ENCODE data around the gene SERPINI2. TPM values are rescaled to one million over a fixed set of nuclear protein-coding genes. Genes with fewer than 3 reads are reported as not detected.
A peak's percentile ranks its signal among the peaks of the same experiment; 100 is the strongest.

The SERPINI2 gene
- total RNA-seq, 6 experiments from 2014 or later: not detected

GRCh38 chr3:167501941-167502340 lies 28.1 kb upstream of the SERPINI2 start:
- H3K27me3 Mint-ChIP-seq (ENCODE audit: insufficient read depth): peaks cover 2% of the 10 kb centered on the region
- no peak overlapping the region for H3K27ac Mint-ChIP-seq
- H3K36me3 Mint-ChIP-seq (ENCODE audit: low read depth): peaks cover 8% of the 10 kb centered on the region; the same call in 1 of the 2 replicates
- no peak overlapping the region for H3K4me3 Mint-ChIP-seq
- no peak for DNase-seq
- H3K4me1 Mint-ChIP-seq (ENCODE audit: low read depth): no peaks in the 10 kb centered on the region
- TF ChIP-seq, protein P1, sequence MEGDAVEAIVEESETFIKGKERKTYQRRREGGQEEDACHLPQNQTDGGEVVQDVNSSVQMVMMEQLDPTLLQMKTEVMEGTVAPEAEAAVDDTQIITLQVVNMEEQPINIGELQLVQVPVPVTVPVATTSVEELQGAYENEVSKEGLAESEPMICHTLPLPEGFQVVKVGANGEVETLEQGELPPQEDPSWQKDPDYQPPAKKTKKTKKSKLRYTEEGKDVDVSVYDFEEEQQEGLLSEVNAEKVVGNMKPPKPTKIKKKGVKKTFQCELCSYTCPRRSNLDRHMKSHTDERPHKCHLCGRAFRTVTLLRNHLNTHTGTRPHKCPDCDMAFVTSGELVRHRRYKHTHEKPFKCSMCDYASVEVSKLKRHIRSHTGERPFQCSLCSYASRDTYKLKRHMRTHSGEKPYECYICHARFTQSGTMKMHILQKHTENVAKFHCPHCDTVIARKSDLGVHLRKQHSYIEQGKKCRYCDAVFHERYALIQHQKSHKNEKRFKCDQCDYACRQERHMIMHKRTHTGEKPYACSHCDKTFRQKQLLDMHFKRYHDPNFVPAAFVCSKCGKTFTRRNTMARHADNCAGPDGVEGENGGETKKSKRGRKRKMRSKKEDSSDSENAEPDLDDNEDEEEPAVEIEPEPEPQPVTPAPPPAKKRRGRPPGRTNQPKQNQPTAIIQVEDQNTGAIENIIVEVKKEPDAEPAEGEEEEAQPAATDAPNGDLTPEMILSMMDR (IDR thresholded peaks at IDR 0.05): no peak
- peaks cover 41% of the 10 kb centered on the region for H3K9me3 Mint-ChIP-seq

GRCh38 chr3:167497903-167498302 lies 24.1 kb upstream of the SERPINI2 start:
- no peak overlapping the region for H3K4me3 Mint-ChIP-seq
- no peaks in the 10 kb centered on the region for H3K4me1 Mint-ChIP-seq (ENCODE audit: low read depth)
- TF ChIP-seq, protein P1 (IDR thresholded peaks at IDR 0.05): no peak
- H3K27ac Mint-ChIP-seq: no peak overlapping the region
- peaks cover 32% of the 10 kb centered on the region for H3K9me3 Mint-ChIP-seq
- peaks cover 8% of the 10 kb centered on the region; the same call in 1 of the 2 replicates for H3K36me3 Mint-ChIP-seq (ENCODE audit: low read depth)
- DNase-seq: no peak
- peaks cover 3% of the 10 kb centered on the region; the same call in 1 of the 2 replicates for H3K27me3 Mint-ChIP-seq (ENCODE audit: insufficient read depth)

DNA sequence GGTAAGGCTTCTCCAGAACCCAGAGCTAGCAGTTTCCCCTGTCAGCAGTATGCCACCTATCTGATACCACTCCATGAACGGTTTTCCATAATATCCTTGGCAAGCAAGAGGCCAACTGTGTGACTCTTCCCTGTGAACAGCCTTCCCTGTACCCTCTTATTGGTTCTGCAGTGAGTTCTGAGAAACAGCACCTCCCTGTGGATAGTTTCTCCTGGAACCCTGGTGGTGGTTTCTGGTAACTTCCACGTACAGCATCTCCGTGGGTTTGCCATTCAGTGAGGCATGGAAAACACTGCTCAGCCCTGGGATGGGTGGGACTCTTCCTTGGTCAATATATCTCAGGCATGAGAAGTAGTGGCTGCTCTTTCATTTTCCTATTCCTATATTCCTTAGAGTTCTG lies 19.4 kb upstream of the SERPINI2 start:
- no peak overlapping the region for H3K4me3 Mint-ChIP-seq
- DNase-seq: no peak
- no peaks in the 10 kb centered on the region for H3K4me1 Mint-ChIP-seq (ENCODE audit: low read depth)
- H3K9me3 Mint-ChIP-seq: peaks cover 38% of the 10 kb centered on the region
- H3K27ac Mint-ChIP-seq: no peak overlapping the region
- peaks cover 1% of the 10 kb centered on the region; the same call in 1 of the 2 replicates for H3K27me3 Mint-ChIP-seq (ENCODE audit: insufficient read depth)
- no peaks in the 10 kb centered on the region for H3K36me3 Mint-ChIP-seq (ENCODE audit: low read depth)
- TF ChIP-seq, protein P1 (IDR thresholded peaks at IDR 0.05): peak; percentile 29

GRCh38 chr3:167491621-167492020 lies 17.8 kb upstream of the SERPINI2 start:
- no peaks in the 10 kb centered on the region for H3K27me3 Mint-ChIP-seq (ENCODE audit: insufficient read depth)
- H3K4me1 Mint-ChIP-seq (ENCODE audit: low read depth): no peaks in the 10 kb centered on the region
- no peak overlapping the region for H3K4me3 Mint-ChIP-seq
- DNase-seq: no peak
- H3K27ac Mint-ChIP-seq: no peak overlapping the region
- no peaks in the 10 kb centered on the region for H3K36me3 Mint-ChIP-seq (ENCODE audit: low read depth)
- peaks cover 31% of the 10 kb centered on the region for H3K9me3 Mint-ChIP-seq
- TF ChIP-seq, protein P1 (IDR thresholded peaks at IDR 0.05): no peak

DNA sequence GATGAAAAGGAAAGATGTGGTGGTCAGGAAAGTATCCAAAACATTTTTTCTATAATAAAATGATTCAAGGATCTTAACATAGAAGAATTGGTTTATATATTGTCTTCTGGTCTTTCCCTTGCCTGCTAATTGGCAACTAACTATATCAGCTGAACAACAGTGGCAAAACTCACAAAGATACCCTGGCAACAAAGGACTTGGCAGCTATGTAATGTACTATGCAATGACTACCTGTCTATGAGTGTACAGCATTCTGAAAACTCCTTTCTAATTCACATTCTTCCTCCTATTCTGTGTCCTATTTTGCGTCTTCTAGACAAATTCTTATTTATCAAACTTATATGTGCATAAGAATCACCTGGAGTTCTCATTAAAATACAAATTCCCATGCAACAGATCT lies 15.7 kb upstream of the SERPINI2 start:
- Mint-ChIP-seq H3K4me3 (no peak overlapping the region), H3K4me1 (ENCODE audit: low read depth) (no peaks in the 10 kb centered on the region), H3K9me3 (peaks cover 42% of the 10 kb centered on the region), H3K27me3 (ENCODE audit: insufficient read depth) (no peaks in the 10 kb centered on the region), H3K27ac (no peak overlapping the region), H3K36me3 (ENCODE audit: low read depth) (no peaks in the 10 kb centered on the region)
- DNase-seq: no peak
- TF ChIP-seq, protein P1 (IDR thresholded peaks at IDR 0.05): no peak

DNA sequence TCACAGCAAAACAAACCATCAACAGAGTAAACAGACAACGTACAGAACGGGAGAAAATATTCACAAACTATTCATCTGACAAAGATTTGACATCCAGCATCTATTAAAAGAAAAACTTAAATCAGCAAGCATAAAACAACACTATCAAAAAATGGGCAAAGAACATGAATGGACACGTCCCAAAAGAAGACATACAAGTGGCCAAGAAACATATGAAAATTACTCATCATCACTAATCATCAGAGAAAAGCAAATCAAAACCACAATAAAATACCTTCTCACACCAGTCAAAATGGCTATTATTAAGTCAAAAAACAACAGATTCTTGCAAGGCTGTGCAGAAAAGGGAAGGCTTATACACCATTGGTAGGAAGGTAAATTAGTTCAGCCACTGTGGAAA lies 13.7 kb upstream of the SERPINI2 start:
- Mint-ChIP-seq H3K27ac (no peak overlapping the region), H3K4me1 (ENCODE audit: low read depth) (no peaks in the 10 kb centered on the region), H3K36me3 (ENCODE audit: low read depth) (no peaks in the 10 kb centered on the region), H3K4me3 (no peak overlapping the region), H3K9me3 (peaks cover 39% of the 10 kb centered on the region), H3K27me3 (ENCODE audit: insufficient read depth) (no peaks in the 10 kb centered on the region)
- TF ChIP-seq, protein P1 (IDR thresholded peaks at IDR 0.05): no peak
- no peak for DNase-seq

Data from HFFc6 (cell line).